CD4-positive, alpha-beta T cell treated with Interleukin-6 for 4 hours (primary cell): Measurements from ENCODE around the gene CIB1.
A peak's percentile ranks its signal among the peaks of the same experiment; 100 is the strongest.
"Not testable (repeated sequence)": the region's sequence is repeated elsewhere in the genome, so short reads cannot be mapped to it uniquely, and the experiment has no call there.

Experiments
- DNase-seq: peaks from one replicate; pipeline ENCODE4 v3.0.0-alpha.2; 2020; ENCODE audit warnings: mixed read lengths

CIB1 gene

GRCh38 chr15:90233387-90234095, at the start of gene CIB1:
Gene CIB1, minus strand, starts transcription at chr15:90233941. Its CDS starts 56 bp downstream, at chr15:90233885.
- DNase-seq, result peak; percentile 98

- DNase-seq, result not testable (repeated sequence)
Observed at GRCh38 chr15:90281637-90282036, 47.9 kb upstream of the CIB1 start.

GRCh38 chr15:90280743-90281142, 47.0 kb upstream of the CIB1 start:
- not testable (repeated sequence) for DNase-seq

GRCh38 chr15:90278467-90278866, 44.7 kb upstream of the CIB1 start:
- DNase-seq, result not testable (repeated sequence)

GRCh38 chr15:90271459-90272166, 37.9 kb upstream of the CIB1 start:
- no peak for DNase-seq

GRCh38 chr15:90270502-90271150, 36.9 kb upstream of the CIB1 start:
- DNase-seq, result no peak

GRCh38 chr15:90268415-90268814, 34.7 kb upstream of the CIB1 start:
- DNase-seq, result no peak

- no peak for DNase-seq
Observed at GRCh38 chr15:90266485-90266884, 32.7 kb upstream of the CIB1 start.

- DNase-seq, result peak; percentile 59
Observed at GRCh38 chr15:90266061-90266431, 32.3 kb upstream of the CIB1 start.

- DNase-seq, result peak; percentile 93
Observed at GRCh38 chr15:90265271-90266060, 31.7 kb upstream of the CIB1 start, which contains the start of gene NGRN. Gene NGRN, plus strand, starts transcription at chr15:90265672. Its CDS starts 41 bp downstream, at chr15:90265713.

- DNase-seq, result peak; percentile 26
Observed at GRCh38 chr15:90264671-90265070, 30.9 kb upstream of the CIB1 start.

- DNase-seq, result no peak
Observed at GRCh38 chr15:90262426-90262825, 28.7 kb upstream of the CIB1 start.

- DNase-seq, result no peak
Observed at GRCh38 chr15:90261811-90262210, 28.1 kb upstream of the CIB1 start.

- not testable (repeated sequence) for DNase-seq
Observed at GRCh38 chr15:90260731-90261130, 27.0 kb upstream of the CIB1 start.

GRCh38 chr15:90259524-90259923, 25.8 kb upstream of the CIB1 start:
- DNase-seq, result no peak

GRCh38 chr15:90257776-90258175, 24.0 kb upstream of the CIB1 start:
- DNase-seq, result no peak

GRCh38 chr15:90249203-90249863, 15.6 kb upstream of the CIB1 start, which contains the start of gene TTLL13:
Gene TTLL13, plus strand, starts transcription at chr15:90249556. Its CDS starts 1,075 bp downstream, at chr15:90250631.
- peak; percentile 79 for DNase-seq

- DNase-seq, result no peak
Observed at GRCh38 chr15:90248789-90249202, 15.1 kb upstream of the CIB1 start.

- DNase-seq, result no peak
Observed at GRCh38 chr15:90243943-90244639, 10.3 kb upstream of the CIB1 start.

- DNase-seq, result no peak
Observed at GRCh38 chr15:90241343-90242192, 7.8 kb upstream of the CIB1 start.

GRCh38 chr15:90240856-90241255, 7.1 kb upstream of the CIB1 start:
- no peak for DNase-seq
